NT2/D1 (cell line): ENCODE data around the gene CD1E.

Experiments
- SUZ12 ChIP-seq: IDR thresholded peaks from 2 replicates; pipeline ENCODE4 v1.6.1; 2011; ENCODE audit not compliant: insufficient read length, insufficient read depth; ENCODE audit errors: extremely low read depth
- YY1 ChIP-seq: IDR thresholded peaks from 2 replicates; pipeline ENCODE4 v1.6.1; 2011; ENCODE audit not compliant: insufficient read length, insufficient read depth
- ZNF274 ChIP-seq: IDR thresholded peaks from 2 replicates; pipeline ENCODE4 v1.6.1; 2011; ENCODE audit warnings: mild to moderate bottlenecking, low read depth, low read length

- no peak for TF ChIP-seq YY1
- TF ChIP-seq ZNF274: no peak
- no peak for TF ChIP-seq SUZ12
Measured at GRCh38 chr1:158374860-158375259, 21.2 kb downstream of the CD1E start.
